HepG2 (cell line): ENCODE results near the gene ACP1. TPM values are rescaled to one million over a fixed set of nuclear protein-coding genes. Genes with fewer than 3 reads are reported as not detected.

Experiments used
- CCDC6 ChIP-seq: sonication (generic); formaldehyde crosslinking; IDR thresholded peaks from 2 replicates; pipeline ENCODE4 v1.8.1; 2022; ENCODE audit warnings: mild to moderate bottlenecking, missing genetic modification reagents, moderate library complexity
- CHCHD3 ChIP-seq: sonication (generic); formaldehyde crosslinking; IDR thresholded peaks from 2 replicates; pipeline ENCODE4 v1.8.0; 2022; ENCODE audit warnings: mild to moderate bottlenecking, missing genetic modification reagents, moderate library complexity
- FOXC1 ChIP-seq: sonication (generic); formaldehyde crosslinking; IDR thresholded peaks from 2 replicates; pipeline ENCODE4 v1.8.0; 2022; ENCODE audit warnings: mild to moderate bottlenecking, missing genetic modification reagents, borderline replicate concordance
- KDM2A ChIP-seq: sonication (generic); formaldehyde crosslinking; IDR thresholded peaks from 2 replicates; pipeline ENCODE4 v1.4.0; 2020; ENCODE audit warnings: low read depth, missing genetic modification reagents, borderline replicate concordance
- LCORL ChIP-seq, 2 experiments: fragments of 450-650 bp in 1 of 2; sonication (generic) in 1 of 2; formaldehyde crosslinking in 1 of 2; IDR thresholded peaks; 2 replicates each; pipeline versions ENCODE4 v1.5.0 to v1.6.1; 2017 to 2020; ENCODE audit warnings: antibody characterized with exemption in 1 of 2, missing genetic modification reagents in 1 of 2
- MED1 ChIP-seq: sonication (generic); formaldehyde crosslinking; IDR thresholded peaks from 2 replicates; pipeline ENCODE4 v1.4.0; 2020; ENCODE audit warnings: missing genetic modification reagents
- RFX3 ChIP-seq: IDR thresholded peaks from 2 replicates; pipeline ENCODE4 v1.6.1; 2016; ENCODE audit warnings: missing biosample characterization, missing genetic modification reagents
- SNAPC2 ChIP-seq: sonication (generic); formaldehyde crosslinking; IDR thresholded peaks from 2 replicates; pipeline ENCODE4 v1.8.1; 2022; ENCODE audit warnings: mild to moderate bottlenecking, missing genetic modification reagents
- ZFX ChIP-seq: sonication (generic); formaldehyde crosslinking; IDR thresholded peaks from 2 replicates; pipeline ENCODE4 v1.4.0; 2020; ENCODE audit warnings: mild to moderate bottlenecking, low read depth, missing genetic modification reagents, moderate library complexity
- ZMAT3 ChIP-seq: sonication (generic); formaldehyde crosslinking; conservative IDR thresholded peaks from 2 replicates; pipeline ENCODE4 v1.7.0; 2021; ENCODE audit warnings: missing genetic modification reagents
- ZNF777 ChIP-seq: sonication (generic); formaldehyde crosslinking; IDR thresholded peaks from 2 replicates; pipeline ENCODE4 v1.4.0; 2020; ENCODE audit warnings: missing genetic modification reagents
- polyA plus RNA-seq, 8 experiments: library from polyadenylated mRNA; depleted of rRNA in 3 of 8; stranded (reverse) in 7 of 8; unstranded in 1 of 8; fragments of >200 nt; fragmentation: Illumina TruSeq in 4 of 8; extraction: Trizol in 4 of 8; gene quantifications; 2 replicates each; pipeline versions ENCODE4 v1.2.1 to v1.2.3, GENCODE V29; 2011 to 2016; ENCODE audit warnings: low read depth in 4 of 8, missing spikeins in 1 of 8, mixed read lengths in 1 of 8; ENCODE audit not compliant: insufficient read depth in 1 of 8
- total RNA-seq, 5 experiments: library from RNA; depleted of rRNA; stranded (reverse); fragments of >200 nt; fragmentation: Illumina TruSeq; extraction: Trizol; gene quantifications; 2 replicates each; pipeline ENCODE4 v1.2.3, GENCODE V29; 2016; ENCODE audit warnings: low read depth in 1 of 5
- TF ChIP-seq, protein P1 (sequence below), 2 experiments: sonication (generic) in 1 of 2; formaldehyde crosslinking in 1 of 2; IDR thresholded peaks; 2 replicates each; pipeline versions ENCODE4 v1.4.0 to v1.6.1; 2018 to 2020; ENCODE audit warnings: missing genetic modification reagents in 2 of 2, borderline replicate concordance in 1 of 2, low read depth in 1 of 2, mild to moderate bottlenecking in 1 of 2, missing biosample characterization in 1 of 2
- TF ChIP-seq, protein P2 (sequence below): sonication (generic); formaldehyde crosslinking; IDR thresholded peaks from 2 replicates; pipeline ENCODE4 v1.4.0; 2020; ENCODE audit warnings: mild to moderate bottlenecking, missing genetic modification reagents
- TF ChIP-seq, protein P3 (sequence below): sonication (generic); formaldehyde crosslinking; IDR thresholded peaks from 2 replicates; pipeline ENCODE4 v1.4.0; 2020; ENCODE audit warnings: missing genetic modification reagents
- TF ChIP-seq, protein P4 (sequence below): sonication (generic); formaldehyde crosslinking; IDR thresholded peaks from 2 replicates; pipeline ENCODE4 v1.8.1; 2023; ENCODE audit warnings: mild to moderate bottlenecking, missing genetic modification reagents

Gene ACP1
- total and polyA plus RNA-seq, 2 of the 13 experiments (the other 11 are each of a cell fraction or from before 2014, with no cell fraction given), result 246 to 348 TPM

DNA sequence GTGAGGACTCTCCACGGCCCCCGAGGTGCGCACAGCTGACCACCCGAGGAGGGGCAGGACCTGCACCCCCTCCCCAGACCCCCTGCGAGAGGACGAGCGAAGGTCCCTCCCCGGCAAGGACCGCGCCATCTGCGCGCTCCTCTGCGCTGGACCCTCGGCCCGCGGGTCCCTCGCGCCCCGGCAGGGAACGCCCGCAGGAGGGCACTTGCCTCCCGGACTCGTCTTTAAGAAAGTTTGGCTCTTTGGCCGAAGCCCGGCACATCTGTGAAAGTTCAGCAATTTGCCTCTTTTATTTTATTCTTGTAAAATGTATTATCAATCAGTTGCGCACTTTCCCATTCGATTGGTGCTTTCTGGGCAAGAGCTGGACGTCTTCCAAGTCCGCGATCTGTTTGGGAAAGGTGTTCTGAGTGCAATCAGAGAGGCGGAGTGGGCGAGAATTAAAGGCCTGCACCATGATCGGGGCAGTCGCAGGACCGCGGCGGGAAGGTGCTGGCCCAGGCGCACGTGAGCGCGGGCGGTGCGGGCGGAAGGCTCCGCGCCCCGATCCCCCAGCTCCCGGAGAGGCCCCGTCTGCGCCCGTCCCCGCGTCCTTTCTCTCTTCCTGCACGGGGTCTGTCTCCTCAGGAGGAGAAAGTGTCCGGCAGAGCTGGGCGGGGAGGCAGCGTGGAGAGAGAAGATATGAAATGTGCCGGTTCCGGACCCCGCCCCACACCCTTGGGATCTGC is 24.8 kb downstream of the ACP1 start (continued):
- TF ChIP-seq, protein P1, sequence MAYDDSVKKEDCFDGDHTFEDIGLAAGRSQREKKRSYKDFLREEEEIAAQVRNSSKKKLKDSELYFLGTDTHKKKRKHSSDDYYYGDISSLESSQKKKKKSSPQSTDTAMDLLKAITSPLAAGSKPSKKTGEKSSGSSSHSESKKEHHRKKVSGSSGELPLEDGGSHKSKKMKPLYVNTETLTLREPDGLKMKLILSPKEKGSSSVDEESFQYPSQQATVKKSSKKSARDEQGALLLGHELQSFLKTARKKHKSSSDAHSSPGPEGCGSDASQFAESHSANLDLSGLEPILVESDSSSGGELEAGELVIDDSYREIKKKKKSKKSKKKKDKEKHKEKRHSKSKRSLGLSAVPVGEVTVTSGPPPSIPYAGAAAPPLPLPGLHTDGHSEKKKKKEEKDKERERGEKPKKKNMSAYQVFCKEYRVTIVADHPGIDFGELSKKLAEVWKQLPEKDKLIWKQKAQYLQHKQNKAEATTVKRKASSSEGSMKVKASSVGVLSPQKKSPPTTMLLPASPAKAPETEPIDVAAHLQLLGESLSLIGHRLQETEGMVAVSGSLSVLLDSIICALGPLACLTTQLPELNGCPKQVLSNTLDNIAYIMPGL (CRISPR knock-in tag; IDR thresholded peaks at IDR 0.05; ENCODE audit: borderline replicate concordance in 1 of 2, low read depth in 1 of 2), result peak in 1 of 2 experiments; percentile 25; a peak in 1 of 4 replicates
- peak; percentile 40; the same call in 1 of the 2 replicates for TF ChIP-seq CHCHD3 (CRISPR knock-in tag)
- TF ChIP-seq ZFX (CRISPR knock-in tag), result 0 out of 2 replicates have a peak, but pooled peaks have one; percentile 21
- TF ChIP-seq, protein P2, sequence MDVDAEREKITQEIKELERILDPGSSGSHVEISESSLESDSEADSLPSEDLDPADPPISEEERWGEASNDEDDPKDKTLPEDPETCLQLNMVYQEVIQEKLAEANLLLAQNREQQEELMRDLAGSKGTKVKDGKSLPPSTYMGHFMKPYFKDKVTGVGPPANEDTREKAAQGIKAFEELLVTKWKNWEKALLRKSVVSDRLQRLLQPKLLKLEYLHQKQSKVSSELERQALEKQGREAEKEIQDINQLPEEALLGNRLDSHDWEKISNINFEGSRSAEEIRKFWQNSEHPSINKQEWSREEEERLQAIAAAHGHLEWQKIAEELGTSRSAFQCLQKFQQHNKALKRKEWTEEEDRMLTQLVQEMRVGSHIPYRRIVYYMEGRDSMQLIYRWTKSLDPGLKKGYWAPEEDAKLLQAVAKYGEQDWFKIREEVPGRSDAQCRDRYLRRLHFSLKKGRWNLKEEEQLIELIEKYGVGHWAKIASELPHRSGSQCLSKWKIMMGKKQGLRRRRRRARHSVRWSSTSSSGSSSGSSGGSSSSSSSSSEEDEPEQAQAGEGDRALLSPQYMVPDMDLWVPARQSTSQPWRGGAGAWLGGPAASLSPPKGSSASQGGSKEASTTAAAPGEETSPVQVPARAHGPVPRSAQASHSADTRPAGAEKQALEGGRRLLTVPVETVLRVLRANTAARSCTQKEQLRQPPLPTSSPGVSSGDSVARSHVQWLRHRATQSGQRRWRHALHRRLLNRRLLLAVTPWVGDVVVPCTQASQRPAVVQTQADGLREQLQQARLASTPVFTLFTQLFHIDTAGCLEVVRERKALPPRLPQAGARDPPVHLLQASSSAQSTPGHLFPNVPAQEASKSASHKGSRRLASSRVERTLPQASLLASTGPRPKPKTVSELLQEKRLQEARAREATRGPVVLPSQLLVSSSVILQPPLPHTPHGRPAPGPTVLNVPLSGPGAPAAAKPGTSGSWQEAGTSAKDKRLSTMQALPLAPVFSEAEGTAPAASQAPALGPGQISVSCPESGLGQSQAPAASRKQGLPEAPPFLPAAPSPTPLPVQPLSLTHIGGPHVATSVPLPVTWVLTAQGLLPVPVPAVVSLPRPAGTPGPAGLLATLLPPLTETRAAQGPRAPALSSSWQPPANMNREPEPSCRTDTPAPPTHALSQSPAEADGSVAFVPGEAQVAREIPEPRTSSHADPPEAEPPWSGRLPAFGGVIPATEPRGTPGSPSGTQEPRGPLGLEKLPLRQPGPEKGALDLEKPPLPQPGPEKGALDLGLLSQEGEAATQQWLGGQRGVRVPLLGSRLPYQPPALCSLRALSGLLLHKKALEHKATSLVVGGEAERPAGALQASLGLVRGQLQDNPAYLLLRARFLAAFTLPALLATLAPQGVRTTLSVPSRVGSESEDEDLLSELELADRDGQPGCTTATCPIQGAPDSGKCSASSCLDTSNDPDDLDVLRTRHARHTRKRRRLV, result 0 out of 2 replicates have a peak, but pooled peaks have one; percentile 29
- TF ChIP-seq LCORL (IDR thresholded peaks at IDR 0.05), result no peak
- TF ChIP-seq LCORL (CRISPR knock-in tag; IDR thresholded peaks at IDR 0.05), result peak; percentile 40; the same call in 1 of the 2 replicates
- TF ChIP-seq CCDC6 (CRISPR knock-in tag), result peak; percentile 69; the same call in 1 of the 2 replicates
- peak; percentile 49; the same call in 1 of the 2 replicates for TF ChIP-seq KDM2A (CRISPR knock-in tag)
- 0 out of 2 replicates have a peak, but pooled peaks have one; percentile 4 for TF ChIP-seq FOXC1 (CRISPR knock-in tag)
- TF ChIP-seq, protein P3, sequence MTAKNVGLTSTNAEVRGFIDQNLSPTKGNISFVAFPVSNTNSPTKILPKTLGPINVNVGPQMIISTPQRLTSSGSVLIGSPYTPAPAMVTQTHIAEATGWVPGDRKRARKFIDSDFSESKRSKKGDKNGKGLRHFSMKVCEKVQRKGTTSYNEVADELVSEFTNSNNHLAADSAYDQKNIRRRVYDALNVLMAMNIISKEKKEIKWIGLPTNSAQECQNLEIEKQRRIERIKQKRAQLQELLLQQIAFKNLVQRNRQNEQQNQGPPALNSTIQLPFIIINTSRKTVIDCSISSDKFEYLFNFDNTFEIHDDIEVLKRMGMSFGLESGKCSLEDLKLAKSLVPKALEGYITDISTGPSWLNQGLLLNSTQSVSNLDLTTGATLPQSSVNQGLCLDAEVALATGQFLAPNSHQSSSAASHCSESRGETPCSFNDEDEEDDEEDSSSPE, result 0 out of 2 replicates have a peak, but pooled peaks have one; percentile 39
- TF ChIP-seq SNAPC2 (CRISPR knock-in tag), result 0 out of 2 replicates have a peak, but pooled peaks have one; percentile 34
- TF ChIP-seq RFX3 (CRISPR knock-in tag), result no peak
- TF ChIP-seq, protein P4, sequence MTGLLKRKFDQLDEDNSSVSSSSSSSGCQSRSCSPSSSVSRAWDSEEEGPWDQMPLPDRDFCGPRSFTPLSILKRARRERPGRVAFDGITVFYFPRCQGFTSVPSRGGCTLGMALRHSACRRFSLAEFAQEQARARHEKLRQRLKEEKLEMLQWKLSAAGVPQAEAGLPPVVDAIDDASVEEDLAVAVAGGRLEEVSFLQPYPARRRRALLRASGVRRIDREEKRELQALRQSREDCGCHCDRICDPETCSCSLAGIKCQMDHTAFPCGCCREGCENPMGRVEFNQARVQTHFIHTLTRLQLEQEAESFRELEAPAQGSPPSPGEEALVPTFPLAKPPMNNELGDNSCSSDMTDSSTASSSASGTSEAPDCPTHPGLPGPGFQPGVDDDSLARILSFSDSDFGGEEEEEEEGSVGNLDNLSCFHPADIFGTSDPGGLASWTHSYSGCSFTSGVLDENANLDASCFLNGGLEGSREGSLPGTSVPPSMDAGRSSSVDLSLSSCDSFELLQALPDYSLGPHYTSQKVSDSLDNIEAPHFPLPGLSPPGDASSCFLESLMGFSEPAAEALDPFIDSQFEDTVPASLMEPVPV (CRISPR knock-in tag), result peak; percentile 51; the same call in 1 of the 2 replicates
- TF ChIP-seq ZNF777 (CRISPR knock-in tag), result peak; percentile 70; the same call in 1 of the 2 replicates
- TF ChIP-seq ZMAT3, result 0 out of 2 replicates have a peak, but pooled peaks have one; percentile 68
- TF ChIP-seq MED1 (CRISPR knock-in tag), result peak; percentile 19; the same call in 1 of the 2 replicates
